ENCODE results near the gene TMEM39B.
"Not testable (repeated sequence)": the region's sequence is repeated elsewhere in the genome, so short reads cannot be mapped to it uniquely, and the experiment has no call there.

The TMEM39B gene

DNA sequence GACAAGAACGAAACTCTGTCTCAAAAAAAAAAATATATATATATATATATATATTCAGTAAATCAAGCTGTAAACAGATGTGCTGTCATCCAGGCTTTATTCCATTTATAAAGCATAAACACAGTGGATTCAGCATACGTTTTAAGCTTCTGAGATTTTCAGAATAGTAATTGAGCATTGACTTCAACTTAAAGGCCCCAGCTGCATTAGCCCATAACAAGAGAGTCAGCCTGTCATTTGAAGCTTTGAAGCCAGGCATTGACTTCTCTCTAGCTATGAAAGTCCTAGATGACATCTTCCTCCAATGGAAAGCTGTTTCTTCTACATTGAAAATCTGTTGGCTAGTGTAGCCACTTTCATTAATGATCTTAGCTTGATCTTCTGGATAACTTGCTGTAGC, 41.7 kb downstream of the TMEM39B start:
- DNase-seq, result no peak

DNA sequence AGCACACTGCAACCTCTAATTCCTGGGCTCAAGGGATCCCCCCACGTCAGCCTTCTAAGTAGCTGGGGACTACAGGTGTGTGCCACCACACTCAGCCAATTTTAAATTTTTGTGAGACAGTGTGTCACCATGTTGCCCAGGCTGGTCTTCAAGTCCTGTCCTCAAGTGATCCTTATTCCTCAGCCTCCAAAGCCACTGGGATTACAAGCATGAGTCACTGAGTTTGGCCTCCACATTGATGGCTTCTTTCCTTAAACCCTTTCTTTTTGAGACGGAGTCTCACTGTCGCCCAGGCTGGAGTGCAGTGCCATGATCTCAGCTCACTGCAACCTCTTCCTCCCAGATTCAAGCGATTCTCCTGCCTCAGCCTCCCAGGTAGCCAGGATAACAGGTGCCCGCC, 42.8 kb downstream of the TMEM39B start:
- no peak for DNase-seq

DNA sequence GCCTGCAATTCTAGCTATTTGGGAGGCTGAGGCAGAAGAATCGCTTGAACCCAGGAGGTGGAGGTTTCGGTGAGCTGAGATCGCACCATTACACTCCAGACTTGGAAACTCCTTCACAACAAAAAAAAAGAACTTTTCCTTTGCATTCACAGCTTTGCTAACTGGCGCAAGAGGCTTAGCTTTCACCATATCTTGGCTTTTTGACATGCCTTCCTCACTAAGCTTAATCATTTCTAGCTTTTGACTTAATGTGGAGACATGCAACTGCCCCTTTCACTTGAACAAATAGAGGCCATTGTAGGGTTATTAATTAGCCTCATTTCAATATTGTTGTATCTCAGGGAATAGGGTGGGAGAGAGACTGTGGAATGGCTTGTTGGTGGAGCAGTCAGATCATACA, 43.8 kb downstream of the TMEM39B start:
- no peak for DNase-seq

DNA sequence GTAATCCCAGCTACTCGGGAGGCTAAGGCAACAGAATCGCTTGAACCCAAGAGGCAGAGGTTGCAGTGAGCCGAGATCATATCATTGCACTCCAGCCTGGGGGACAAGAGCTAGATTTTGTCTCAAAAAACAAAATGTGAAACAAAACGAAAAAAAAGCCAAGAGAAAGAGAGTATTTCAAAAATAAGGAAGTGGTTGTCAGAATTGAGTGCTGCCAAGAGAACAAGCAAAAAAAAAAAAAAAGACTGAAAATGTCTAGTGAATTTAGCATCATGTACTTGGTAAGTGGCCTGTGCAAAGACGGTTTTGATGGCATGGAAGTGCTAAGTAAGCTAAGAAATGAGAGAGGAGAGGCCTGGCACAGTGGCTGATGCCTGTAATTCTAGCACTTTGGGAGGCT, 49.4 kb downstream of the TMEM39B start:
- no peak for DNase-seq

DNA sequence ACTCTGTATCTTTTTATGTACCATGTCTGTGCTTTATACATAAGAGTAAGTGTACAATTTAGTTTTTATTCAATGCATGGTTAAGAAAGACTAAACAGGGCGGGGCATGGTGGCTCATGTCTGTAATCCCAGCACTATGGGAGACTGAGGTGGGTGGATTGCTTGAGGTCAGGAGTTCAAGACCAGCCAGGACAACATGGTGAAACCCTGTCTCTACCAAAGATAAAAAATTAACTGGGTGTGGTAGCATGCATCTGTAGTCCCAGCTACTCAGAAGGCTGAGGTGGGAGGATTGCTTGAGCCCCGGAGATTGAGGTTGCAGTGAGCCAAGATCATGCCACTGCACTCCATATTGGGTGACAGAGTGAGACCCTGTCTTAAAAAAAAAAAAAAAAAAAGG, 50.6 kb downstream of the TMEM39B start:
- not testable (repeated sequence) for DNase-seq

DNA sequence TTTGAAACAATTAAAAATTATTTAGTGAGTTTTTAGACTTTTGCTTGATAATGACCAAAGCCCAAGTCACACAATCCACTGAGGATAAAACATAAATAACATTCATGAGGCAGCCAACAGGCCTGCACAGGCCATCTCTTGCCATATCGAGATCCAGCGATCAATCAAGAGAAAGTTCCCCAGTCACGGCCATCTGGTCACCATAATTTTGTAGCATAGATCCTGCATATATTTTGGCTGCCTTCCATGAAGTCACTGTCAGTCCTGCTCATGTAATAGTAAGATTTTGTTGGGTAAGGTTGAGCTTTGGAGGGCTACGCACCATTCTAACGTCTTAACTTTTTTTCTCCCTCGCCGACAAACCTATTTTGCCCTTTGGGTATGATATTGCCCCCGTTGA, 52.6 kb downstream of the TMEM39B start:
- no peak for DNase-seq

DNA sequence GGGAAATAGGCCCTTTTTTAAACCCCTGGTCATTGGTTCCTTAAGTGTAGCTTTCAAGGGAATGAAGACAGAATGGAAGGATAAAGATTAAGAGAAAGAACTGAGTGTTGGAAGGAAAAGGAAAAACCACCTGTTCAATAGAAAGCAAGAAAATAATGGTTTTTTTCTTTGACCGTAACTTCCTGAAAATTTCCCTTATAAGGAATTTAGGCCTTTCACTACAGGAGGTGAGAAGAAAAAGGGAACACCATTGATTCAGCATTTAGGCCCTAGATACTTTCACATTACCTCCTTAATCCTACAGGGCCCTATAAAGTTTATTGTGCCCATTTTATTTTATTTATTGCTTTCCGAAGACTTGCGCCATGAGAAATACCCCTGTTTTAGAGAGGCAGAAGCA, 54.0 kb downstream of the TMEM39B start:
- DNase-seq, result no peak

DNA sequence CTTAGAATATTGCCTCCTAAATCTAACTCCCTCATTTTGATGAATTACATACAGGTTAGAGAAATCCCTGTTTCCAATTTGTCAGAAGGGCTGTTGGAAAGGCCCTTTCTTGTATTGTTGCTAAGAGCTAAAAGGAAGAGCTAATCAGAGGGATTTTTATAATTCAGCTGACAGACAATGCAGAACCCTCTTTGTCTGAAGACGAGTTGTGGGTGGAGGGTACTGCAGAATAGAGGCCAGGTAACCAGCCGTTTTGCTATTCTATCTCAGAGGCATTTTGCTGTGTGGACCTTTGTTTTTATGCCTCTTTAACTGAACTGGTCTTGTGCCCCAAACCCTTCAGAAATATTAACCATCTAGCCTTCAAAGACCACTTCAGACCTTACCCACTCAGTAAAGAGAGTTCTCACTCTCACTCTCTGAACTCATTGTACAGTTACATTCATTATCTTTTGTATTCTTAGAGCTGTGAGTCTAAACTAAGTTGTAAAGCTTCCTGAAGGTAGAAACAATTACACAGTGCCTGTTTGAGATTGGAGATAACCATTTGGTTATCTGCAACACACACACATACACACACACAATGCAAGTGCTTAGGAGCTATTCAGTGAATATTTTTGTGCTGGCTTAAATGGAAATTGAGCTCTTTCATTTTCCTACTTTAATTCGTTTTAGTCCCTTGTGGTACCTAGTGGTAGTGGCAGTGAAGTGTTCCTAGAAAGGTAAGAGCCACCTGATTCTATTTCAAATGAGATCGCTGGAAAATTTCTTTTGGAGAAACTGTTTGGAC, 54.9 kb downstream of the TMEM39B start:
- no peak for DNase-seq

DNA sequence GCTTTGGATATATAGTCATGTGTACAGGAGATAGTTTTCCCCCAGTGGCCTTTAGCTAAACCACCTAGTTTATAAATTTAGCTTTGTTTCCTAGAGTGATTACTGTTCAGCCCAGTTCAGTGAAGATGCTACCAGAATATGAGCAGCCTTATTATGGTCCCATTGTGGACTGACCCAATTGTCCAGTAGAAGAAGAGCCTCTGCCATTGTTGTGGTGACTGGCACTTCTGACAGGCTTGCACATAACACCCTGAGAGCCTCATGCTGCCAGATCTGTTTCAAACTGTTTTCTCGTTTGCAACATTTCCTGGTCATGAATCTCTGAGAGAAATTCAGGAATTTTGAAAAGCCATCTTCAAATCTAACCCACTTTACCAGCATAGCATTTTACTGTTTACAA, 55.7 kb downstream of the TMEM39B start:
- no peak for DNase-seq

DNA sequence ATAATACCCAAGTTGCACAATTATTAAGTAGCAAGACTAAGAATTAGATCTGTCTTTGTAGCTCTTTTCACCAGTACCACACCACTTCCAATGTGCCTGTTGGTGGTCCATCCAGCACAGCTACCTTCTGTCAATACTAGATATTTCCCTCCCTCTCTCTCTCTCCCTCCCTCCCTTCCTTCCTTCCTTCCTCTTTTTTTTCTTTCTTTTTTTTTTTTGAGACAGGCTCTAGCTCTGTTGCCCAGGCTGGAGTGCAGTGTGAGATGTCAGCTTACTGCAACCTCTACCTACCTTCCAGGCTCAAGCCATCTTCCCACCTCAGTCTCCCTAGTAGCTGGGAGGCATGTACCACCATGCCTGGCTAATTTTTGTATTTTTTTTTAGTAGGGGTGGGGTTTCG, 56.2 kb downstream of the TMEM39B start:
- no peak for DNase-seq

DNA sequence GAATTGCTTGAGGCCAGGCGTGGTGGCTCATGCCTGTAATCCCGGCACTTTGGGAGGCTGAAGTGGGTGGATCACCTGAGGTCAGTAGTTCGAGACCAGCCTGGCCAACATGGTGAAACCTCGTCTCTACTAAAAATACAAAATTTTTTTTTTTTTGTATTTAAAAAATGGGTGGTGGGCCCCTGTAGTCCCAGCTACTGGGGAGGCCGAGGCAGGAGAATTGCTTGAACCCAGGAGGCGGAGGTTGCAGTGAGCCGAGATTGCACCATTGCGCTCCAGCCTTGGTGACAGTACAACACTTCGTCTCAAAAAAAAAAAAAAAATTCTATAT, 61.2 kb downstream of the TMEM39B start:
- not testable (repeated sequence) for DNase-seq

DNA sequence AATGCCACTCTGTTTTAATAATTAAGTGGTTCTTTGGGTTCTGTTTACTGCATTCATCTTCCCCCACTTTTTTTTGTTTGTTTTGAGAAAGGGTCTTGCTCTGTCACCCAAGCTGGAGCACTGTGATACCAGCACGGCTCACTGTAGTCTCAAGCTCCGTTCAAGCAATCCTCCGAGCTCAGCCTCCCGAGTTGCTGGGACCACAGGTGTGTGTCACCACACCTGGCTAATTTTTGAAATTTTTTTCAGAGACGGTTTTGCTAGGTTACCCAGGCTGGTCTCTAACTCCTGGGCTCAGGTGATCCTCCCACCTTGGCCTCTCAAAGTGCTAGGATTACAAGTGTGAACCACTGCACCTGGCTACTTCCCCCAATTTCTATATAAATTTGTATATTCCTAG, 64.4 kb downstream of the TMEM39B start:
- DNase-seq, result no peak

DNA sequence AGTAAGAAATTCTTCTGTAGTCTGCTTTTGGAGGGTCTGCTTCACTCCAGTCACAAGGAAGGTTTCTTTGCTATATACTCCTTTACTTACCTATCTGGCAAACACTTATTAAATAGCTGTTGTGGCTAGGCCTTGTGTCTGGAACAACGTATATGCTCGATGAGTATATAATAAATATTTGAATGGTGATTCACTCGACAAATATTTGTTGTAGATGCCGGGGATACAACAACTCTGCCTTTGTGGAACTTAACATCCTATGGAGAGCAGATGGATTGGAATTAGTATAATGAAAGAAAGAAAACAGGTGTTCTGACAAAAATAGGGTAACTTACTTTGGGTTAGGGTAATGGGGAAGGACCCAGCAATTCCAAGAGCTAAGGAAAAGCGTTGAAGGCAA, 66.2 kb downstream of the TMEM39B start:
- DNase-seq, result no peak

DNA sequence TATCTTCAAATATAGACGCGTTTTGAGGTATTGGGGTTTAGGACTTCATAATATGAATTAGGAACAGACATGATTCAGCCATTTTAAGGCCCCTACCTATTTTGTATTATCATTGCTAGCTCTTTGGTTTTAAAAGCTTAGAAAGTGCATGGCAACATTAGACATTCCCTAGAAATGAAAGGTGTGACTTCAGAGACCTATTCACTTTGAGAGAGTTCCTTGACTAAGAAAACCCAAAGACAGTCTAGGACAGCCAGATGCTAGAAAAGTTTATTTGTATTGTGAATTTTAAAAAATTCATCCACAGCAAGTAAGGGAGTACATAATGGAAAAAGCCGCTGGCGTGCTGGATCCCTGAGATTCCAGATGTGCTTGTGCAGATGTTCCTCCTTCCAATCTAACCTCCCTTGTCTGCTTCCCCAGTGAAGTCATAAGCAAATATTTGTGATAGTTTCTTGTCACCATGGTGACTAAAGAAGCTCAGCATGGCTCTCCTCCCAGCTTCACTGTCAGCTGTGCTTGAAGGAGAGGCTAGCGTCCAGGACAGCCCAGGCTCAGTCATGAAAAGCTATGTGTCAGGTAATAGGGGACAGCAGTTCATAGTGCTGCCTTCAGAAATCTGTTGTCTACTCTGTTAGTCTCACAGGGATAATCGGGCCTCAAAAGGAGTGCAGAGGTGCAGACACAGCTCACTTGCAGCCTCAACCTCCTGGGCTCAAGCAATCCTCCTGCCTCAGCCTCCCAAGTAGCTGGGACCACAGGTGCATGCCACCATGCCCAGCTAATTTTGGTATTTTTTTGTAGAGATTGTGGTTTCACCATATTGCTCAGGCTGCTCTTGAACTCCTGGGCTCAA, 69.9 kb downstream of the TMEM39B start:
- no peak for DNase-seq

DNA sequence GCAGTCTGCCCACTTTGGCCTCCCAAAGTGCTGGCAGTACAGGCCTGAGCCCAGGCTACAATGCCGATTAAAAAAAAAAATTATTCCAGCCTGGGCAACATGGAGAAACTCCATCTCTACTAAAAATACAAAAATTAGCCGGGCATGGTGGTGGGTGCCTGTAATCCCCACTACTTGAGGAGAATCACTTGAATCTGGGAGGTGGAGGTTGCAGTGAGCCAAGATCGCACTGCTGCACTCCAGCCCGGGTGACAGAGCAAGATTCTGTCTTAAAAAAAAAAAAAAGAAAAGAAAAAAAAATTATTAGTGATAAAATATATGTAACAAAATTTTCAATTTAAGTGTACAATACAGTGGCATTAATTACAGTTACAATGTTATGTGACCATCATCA, 70.6 kb downstream of the TMEM39B start:
- not testable (repeated sequence) for DNase-seq

DNA sequence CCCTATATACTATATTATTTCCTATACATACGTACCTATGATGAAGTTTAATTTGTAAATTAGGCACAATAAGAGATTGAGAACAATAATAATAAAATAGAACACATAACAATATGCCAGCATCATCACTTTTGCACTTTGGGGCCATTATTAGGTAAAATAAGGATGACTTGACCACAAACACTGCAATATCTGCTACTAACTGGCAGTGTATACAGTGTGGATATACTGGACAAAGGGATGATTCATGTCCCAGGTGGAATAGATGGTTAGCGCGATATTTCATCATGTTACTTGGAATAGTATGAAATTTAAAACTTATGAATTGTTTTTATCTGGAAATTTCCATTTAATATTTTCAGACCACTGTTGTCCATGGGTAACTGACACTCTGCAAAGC, 71.3 kb downstream of the TMEM39B start:
- no peak for DNase-seq

DNA sequence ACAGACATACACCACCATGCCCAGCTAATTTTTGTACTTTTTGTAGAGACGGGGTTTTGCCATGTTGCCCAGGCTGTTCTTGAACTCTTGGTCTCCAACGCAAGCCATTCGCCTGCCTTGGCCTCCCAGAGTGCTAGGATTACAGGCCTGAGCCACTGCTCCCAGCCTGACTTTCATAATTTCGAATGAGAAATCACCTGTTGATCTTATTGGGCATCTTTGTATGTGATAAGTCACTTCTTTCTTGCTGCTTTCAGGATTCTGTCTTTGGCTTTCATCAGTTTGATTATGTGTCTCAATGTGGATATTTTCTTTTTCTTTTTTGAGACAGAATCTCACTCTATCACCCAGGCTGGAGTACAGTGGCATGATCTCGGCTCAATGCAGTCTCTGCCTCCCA, 75.1 kb downstream of the TMEM39B start:
- not testable (repeated sequence) for DNase-seq

DNA sequence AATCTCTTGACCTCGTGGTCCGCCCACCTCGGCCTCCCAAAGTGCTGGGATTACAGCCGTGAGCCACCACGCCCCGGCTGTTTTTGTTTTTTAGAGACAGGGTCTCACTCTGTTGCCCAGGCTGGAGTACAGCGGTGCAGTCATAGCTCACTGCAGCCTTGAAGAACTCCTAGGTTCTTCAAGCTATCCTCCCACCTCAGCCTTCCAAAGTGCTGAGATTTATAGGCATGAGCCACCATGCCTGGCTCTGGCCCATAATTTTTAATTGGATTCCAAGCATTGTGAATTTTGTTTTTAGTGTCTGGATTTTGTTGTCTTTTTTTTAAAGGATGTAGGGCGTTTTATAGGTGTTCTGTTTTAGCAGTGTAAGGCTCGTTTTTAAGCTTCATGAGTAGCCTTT, 78.1 kb downstream of the TMEM39B start:
- DNase-seq, result no peak

DNA sequence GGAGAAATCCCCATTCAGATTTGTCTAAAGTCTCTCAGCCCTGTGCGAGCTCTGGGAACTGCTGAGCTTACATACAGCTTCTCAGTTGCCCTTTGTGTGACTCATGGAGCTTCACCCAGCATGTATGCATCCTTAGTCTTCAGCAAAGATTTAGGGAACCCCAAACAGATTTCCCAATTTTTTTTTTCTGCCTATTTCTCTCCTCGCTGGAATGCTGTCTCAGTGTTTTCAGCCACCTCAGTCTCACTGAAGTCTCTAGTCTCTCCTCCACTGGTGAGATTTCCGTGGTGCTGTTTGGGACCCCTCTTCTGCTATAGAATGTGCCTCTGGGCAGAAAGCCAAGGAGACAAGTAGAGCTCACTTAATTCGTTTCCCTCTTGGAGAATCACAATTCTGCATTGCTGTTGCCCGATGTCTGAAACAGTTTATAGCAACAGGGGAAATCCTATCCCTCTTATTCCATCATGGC, 78.6 kb downstream of the TMEM39B start:
- DNase-seq, result no peak
